Iris pigment epithelial cell (primary cell): ENCODE results near the gene TOP1.

ENCODE experiments used
- DNase-seq: peaks from one replicate; pipeline ENCODE4 v3.0.0-alpha.2; 2011; ENCODE audit warnings: low read depth

Gene TOP1

DNA sequence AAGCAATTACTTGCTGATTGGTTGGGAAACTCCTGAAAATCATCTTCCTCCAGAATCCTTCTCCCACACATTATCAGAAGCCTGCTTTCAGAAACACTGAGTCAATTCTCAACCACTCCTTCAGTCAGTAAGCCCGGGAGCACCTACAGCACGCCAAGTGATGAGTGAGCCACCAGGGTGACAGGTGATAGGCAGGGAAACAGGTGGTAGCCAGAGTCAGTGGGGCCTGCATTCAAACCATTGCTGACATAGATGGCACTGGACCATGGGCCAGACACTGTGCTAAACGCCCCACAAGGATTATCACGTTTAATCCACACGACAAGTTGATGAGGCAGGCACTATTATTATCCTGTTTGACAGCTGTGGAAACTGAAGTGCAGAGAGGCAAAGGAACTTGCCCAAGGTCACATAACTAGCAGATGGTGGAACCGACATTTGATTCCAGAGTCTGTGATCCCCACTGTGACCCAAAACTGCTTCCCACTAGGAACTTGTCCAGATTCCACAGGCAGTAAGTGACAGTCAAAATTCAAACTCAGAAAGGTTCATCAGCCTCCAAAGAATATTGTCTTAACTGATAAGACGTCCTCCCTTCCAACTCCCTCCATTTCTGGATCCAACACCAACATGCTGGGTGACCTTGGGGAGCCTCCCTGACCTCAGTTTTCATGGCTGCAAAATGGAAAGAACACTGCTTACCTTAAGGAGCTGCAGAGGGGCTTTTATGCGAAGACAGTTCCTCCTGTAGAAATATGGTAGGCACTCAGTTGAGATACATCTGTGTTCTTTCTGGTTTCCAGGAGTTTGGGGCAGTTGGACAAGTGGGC lies 23.9 kb upstream of the TOP1 start:
- DNase-seq = peak; percentile 50

DNA sequence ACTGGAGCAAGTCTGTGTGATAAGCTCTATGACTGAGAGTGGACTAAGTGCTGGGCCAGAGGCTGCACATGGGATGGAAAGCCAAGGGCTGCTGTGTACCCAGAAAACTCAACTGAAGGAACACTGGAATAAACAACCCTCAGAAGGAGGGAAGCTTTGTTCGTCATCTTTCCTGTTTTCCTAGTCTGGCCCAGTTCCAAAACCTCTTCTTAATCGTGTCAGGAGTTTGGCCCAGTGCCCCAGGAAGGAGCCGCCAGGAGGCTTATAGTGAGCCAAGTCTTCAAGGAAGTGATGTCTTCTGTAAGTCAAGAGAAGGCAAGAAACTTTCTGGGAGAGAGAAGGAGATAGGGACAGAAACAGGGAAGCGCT lies 23.3 kb upstream of the TOP1 start:
- peak; percentile 96 for DNase-seq

DNA sequence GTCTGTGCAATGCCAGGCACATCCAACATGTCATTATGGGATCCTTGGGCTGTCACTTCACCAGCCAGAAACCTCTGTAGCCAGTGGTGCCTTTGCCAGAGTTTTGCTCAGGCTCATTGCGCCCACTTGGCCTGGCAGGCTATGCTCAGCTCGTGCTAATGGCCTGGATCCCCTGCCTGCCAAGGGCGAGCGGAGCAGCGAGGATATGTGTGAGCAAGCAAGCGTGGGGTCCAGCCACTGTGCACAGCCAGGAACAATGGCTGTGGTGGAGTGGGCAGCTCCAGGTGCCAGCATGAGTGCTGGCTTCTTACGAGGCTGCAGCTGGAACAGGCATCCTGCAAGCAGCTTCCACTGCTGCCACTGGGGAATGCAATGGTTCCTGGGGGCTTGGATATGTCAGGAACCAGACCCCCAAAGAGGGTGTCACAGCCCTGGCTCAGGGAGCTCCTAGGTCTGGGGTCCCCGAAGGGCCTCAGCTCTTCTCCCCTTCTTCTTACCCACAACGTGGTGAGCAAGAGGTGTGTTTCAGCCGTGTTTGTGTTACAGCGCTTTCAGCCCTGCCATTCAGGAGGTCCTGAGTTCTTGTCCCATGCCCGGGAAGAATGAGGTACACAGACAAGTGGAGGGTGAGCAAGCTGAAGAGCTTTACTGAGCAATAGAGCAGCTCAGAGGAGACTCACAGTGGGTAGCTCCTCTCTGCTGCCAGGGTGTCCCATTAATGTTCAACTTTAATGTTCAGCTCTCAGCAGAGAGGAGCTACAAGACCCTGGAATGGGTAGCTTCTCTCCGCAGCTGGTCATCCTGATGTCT lies 22.3 kb upstream of the TOP1 start:
- DNase-seq = no peak

DNA sequence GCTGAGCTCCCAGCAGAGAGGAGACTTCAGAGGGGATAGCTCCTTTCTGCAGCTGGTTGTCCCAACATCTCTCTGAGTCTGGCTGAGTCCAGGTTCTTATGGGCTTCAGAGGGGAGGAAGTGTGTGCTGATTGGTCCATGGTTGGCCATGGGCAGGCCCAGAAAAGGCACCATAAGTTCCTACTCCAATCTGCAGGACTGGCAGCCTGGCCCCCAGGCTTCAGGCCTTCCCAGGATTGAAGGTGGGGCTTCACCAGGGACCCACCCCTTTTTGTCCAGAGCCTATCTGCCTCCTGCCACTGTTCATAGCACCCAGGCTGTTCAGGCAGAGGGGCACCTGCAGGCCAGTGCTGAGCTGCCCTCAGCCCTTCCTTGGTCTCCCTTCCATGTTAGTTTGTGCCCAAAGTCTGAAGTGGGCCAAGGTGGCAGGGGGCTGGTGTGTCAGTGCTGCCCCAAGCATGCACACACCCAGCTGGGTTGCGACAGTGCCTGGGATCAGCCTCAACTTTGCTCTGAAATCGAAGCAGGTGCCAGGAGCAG lies 21.6 kb upstream of the TOP1 start:
- DNase-seq = no peak

DNA sequence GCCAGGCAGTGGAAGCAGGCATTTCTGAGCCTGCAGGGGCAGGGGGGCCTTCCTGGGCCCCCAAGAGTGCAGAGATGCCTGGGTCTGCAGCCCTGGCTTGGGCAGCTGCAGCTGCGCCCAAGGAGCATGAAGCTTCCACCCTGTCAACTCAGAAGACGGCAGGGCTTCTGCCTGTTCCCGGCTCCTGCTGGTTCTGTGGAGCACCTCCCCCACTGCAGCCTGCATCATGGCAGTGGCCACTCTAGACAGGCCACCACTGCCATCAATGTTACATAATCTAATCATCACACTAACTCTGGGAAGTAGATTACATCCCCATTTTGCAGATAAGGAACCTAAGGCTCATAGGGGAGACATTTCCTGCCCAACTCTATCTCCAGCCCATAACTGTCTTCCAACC lies 21.1 kb upstream of the TOP1 start:
- no peak for DNase-seq

DNA sequence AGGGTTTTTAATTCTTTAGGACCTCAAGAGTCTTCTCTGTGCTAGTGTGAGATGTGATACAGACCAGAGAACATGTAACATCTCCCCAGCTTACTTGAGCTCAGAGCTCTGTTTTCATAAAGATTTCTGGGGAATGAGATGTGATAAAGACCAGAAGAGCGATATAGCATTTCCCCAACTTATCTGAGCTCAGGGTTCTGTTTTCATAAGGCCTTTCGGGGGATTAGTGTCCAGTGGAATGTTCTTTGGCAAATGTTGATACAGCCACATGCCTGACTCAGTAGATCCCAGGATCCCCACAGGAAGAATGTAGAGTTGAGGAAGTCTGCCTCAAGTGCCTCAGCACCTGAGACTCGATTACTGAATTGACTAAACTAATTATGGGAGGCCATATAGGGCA lies 18.7 kb upstream of the TOP1 start:
- peak; percentile 71 for DNase-seq

DNA sequence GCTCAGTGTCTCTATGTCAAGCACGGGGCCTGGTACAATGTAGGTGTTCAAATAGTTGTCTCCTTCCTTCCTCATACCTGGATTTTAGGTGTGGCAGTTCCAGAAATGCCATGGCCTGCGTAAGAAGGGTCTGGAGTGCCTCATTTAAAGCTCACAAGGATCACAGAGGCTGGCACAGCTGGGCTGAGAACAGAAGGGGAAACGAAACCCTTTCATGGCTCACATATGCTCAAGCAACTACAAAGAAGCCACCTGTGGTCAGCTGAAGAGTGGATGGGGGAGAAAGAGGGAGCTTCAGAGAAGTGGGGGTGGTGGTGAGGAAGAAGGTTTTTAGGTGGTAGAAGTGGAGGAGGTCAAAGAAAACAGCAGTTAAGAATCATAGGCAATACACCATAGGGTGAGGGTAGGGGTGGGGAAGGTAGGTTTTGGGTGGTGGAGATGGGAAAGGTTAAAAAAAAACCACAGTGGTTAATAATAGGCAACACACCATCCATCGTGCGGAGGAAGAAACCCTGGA lies 17.0 kb upstream of the TOP1 start:
- DNase-seq = no peak

DNA sequence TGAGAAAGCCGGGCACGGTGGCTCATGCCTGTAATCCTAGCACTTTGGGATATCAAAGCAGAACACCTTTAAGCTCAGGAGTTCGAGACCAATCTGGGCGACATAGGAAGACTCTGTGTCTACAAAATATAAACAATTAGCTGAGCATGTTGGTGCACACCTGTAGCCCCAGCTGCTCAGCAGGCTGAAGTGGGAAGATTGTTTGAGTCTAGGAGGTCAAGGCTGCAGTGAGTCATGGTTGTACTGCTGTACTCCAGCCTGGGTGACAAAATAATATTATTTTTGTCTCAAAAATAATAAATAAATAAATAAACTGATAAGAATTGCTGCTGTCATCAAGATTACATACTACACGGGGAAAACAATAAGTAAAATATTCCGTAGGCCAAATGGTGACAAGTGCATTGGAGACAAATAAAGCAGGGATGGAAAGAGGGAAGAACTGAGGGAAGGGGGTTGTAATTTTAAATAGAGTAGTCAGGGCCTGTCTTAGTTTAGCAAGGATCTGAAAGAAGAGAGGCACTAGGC lies 14.0 kb upstream of the TOP1 start:
- DNase-seq = no peak

DNA sequence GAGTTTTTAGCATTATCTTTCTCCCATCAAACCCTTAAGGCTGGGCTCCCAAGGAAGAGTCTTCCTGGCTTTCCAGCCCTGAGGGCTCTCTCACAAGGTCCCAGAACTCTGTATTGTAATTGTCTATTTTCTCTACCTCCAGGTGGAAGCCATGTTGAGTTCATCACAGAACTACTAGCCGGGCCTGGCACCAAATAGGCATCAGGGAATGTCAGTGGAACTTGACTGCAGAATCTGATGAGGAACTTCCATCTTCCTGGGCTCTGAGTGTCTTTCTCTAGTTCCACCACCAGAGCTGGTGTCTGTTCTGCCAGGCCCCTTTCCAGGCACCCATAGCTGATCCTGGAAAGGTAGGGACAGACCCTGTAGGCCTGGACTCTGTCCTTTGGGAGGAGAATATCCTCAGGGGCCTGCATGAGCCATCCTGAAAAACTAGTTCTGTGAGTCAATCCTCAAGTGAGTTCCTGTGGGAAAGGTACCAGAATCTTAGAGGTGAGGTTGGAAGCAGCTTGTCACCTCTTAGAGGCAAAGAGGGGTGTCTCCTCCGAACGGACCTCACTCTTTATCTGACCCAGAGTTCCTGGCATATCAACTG lies 11.1 kb upstream of the TOP1 start:
- DNase-seq = no peak

DNA sequence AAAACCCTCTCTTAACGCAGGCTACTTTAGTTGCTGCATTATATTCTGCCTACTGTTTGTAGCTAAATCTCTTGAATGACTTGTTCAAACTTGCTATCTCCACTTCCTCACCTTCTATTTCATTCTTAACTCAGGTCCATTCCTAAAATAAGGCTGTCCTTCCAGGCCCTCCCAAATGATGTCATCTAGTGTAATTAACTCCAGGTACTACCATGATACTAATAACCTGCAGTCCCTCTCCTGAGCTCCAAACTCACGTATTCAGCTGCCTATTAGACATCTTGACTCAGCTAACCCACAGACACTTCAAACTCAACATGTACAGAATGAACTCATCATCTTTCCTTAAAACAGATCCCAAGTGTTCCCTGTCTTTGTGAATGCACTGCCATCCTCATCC lies 10.5 kb upstream of the TOP1 start:
- DNase-seq = no peak

DNA sequence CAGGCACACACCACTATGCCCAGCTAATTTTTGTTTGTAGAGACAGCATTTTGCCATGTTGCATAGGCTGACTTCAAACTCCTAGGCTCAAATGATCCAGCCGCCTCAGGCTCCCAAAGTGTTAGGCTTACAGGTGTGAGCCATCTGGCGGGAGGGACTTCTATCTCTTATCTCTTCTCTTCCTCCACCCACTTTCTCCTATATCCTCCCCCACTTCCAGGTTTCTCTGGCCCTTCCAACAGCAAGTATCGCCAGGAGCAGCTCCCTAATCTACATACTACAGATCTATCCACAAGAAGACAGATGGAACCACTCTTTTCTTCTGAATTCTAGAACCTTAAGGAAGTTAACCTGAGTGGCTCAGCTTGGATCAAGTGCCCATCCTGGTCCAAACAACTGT lies 5.1 kb upstream of the TOP1 start:
- DNase-seq = no peak

DNA sequence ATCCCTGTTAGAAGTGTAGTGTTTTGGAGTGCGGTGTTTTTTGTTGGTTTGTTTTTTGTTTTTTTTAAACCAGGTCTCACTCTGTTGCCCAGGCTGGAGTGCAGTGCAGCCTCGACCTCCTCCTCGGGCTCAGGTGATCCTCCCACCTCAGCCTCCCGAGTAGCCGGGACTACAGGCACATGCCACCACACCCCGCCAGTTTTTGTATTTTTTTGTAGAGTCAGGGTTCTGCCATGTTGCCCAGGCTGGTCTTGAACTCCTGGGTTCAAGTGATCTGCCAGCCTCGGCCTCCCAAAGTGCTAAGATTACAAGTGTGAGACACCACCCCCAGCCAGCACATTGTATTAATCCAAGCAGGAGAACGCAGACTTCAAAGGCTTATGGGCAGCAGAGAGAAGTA lies 1.3 kb upstream of the TOP1 start:
- no peak for DNase-seq

DNA sequence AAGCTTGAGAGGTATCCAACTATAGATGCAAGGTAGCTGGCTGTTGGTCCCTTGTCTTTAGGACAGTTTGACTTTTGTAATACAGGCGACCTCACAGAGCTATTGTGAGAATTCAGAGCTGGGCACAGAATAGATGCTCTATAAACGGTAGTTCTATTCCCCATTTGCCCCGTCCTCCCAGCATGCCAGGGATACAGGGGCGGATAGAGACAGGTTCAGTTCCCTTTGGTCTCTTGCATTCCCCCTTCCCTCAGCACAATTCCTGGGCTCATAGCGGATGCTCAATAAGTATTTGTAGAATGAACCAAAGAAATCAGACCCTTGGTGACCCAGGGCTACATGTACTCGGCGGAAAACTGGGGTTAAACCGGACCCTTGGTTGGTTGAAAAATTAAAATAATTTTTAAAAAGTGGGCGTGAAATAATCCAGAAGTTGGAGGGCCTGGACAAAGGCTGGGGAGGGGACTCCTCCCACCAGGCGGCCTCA lies 707 bp upstream of the TOP1 start:
- DNase-seq = no peak

DNA sequence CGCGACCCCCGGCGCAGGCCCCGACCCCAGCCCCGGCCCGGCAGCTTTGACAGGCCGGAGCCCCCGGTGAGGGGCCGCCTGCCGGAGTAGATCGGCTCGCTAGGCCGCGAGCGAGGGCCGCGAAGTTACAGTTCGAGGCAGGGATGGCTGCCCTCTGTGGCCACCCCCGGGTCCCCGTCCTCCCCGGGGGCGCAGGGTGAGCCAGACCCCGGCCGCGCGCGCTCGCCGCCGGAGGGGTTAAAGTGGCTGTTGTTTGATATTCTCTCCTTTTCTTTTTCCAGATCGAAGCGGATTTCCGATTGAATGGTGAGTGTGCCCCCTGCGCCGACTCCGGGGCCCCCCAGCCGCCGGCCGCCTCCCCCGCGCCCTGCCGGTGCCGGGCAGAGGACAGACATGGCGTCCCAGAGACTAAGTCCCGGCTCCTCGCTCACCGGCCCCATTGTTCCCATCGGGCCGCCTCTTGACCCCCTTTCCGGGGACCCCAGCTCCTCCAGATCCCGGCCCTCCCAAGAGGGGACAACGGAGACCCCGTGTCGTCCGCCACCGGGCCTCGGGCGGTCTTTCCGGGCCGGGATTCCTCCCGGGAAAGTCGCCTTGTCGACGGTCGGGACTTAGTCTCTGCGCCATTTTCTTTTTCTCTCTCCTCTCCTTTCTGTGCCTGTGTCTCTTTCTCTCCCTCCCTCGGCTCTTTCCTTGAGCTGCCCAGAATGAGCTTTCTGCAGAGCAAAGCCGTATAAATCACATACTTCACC lies 704 bp downstream of the TOP1 start:
- DNase-seq = no peak

DNA sequence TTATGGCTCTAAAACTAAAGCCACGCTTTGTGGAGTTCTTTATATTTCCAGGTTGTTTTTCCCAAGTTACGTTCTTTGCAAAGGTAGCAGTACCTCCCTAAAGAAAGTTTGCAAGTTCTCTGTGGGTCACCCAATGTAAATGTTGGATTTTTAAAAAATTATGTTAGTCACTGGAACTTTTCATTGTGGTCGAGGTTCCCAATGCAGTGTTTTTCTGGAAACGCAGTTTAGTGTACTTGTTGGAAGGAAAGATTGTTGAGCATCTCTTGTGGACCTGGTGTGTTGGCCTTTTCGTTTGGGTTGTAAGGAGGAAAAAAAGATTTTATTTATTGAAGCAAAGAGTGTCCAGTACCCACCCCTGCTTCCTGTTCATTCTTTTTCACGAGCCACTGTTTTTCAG lies 1.4 kb downstream of the TOP1 start:
- DNase-seq = no peak

DNA sequence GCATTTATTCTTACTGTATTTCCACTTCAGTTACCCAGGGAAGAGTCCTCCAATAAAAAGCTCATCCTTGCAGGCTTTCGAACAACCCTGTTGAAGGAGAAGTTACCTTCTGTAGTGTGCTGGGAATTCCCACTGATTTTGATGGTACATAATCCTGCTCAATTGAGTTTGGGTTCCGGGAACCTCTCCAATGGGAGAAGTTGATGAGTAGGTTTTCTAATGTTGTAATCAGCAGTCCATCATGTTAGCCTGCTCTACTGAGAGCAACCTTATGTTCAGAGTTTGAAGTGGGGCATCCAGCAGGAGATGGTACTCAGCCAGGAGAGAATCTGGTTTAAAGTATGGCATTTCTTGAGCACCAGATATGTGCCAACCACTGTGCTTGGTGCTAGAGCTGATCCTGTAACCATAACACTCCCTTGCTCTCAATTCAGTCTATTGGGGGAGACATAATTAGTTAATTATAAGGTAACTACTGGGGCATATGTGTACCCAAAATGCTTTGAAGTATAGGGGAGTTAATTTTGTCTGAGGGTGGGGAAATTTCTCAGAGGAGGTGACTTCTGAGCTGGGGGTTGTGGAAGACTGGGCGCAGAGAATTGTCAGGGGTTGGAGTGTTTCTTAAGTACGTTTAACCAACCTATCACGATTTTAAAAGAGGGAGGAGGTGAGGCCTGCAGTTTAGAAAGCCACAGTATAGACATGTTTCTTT lies 2.1 kb downstream of the TOP1 start:
- DNase-seq = peak; percentile 62

DNA sequence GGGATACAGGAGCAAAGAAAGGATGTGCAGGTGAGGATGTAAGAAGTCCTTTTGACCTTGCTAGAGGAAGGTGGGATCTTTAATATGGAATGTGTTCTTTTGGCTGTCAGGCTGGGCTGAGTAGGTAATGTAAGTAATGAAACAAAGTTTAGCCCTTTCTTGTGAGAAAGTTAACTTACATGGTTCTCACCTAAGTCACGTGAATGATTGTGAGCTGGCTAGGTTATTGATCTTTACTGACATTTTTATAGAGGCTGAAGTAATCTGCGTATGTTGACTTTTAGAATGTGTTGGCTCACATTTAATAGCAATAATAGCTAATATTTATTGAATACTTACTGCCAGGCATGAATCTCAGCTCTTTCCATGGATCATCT lies 2.6 kb downstream of the TOP1 start:
- no peak for DNase-seq

DNA sequence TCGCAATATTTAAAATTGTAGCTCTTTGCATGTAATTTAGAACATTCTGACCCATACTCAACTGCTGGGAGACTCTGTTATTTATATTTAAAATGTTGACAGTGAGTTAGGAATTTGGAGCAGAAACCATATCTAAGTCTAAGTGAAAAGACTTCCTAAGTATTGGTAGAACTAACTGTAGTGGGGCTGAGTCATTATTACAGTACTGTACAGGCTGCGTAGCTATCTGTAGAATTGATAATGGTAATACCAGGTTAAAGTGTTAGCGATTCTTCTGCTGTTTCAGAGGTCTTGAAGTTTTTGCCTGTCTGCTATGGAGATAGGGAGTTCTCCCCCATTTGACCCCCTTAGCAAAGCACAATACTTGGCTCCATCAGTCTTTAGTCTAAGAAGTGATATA lies 3.6 kb downstream of the TOP1 start:
- peak; percentile 59 for DNase-seq

DNA sequence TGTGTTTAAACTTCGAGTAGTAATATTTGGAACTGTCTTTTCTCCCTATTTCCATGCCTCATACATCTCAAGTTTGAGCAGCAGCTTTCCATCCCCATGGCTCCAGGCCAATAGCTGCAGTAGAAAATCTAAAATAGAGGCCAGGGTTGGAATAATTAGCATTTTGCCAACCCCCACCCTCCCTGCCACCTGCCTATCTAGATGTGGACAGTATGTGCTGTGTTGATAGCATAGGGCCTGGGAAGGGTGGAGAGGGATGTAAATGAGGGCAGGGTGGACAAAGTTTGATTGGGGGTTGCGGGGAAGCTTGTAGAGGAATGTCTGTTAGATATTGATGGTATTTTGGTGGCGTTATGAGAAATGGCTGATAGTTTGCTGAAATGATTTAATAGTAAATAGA lies 5.6 kb downstream of the TOP1 start:
- no peak for DNase-seq

DNA sequence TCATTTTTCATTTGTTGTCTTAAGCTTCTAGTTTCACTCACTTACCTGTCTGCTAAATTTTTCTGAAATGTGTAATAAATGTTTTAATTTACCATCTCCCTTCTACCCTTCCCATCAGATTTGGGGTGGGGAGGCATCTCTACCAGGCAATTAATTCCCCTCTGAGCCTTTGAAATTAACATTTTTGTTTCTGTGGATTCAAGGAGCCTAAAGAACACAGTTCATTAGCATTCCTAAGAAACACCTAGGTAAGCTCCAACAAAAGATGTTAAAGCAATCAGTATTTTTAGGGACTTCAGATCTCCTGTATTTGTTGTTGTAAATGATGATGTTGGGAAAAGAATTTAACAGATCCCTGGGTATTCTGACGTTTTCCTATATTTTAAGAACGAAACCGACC lies 6.6 kb downstream of the TOP1 start:
- DNase-seq = no peak

DNA sequence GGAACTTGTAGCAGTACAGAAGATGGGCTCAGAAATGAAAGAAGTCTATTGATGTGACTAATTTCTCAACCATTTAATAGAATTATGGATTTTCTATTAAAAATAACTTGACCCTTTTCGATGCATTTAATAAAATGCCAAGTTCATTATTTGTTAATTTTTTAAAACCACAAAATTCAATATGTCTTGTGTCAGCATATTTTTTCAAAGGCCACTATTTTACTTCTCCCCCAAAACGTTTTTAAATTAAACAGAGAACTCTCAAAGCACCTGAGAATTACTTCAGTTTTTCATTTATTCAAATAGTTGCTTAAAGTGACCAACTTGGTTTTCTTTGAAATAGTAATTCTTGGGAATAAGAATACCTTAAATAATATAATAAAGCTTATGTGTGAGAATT lies 8.6 kb downstream of the TOP1 start:
- no peak for DNase-seq
